HG03354 (cell line): Measurements from ENCODE around the gene WDR62.
"Not testable (repeated sequence)": the region's sequence is repeated elsewhere in the genome, so short reads cannot be mapped to it uniquely, and the experiment has no call there.

Source experiments
- ATAC-seq: cut with Tn5 transposase; IDR thresholded peaks from one replicate; pipeline ENCODE4 v1.9.1; 2021; ENCODE audit warnings: mild to moderate bottlenecking; ENCODE audit not compliant: unreplicated experiment, poor library complexity, severe bottlenecking

Gene WDR62

DNA sequence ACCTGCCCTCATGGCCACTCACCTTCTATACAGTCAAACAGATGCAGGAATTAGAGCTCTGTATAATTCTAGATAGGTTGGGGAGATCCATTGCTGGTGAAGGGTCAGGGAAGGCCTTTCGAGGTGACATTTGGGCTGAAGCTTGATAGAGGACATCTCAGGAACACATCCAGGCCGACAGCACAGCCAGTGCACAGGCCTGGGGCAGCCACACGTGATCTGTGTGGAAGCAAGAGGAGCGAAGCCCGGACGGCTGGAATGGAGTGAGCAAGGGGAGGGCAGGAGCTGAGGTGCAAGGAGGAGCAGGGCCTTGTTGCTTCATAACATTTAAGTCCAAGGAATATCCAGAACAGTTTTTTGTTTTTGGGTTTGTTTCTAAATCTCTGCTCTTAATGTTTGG lies 51.7 kb downstream of the WDR62 start:
- no peak for ATAC-seq

DNA sequence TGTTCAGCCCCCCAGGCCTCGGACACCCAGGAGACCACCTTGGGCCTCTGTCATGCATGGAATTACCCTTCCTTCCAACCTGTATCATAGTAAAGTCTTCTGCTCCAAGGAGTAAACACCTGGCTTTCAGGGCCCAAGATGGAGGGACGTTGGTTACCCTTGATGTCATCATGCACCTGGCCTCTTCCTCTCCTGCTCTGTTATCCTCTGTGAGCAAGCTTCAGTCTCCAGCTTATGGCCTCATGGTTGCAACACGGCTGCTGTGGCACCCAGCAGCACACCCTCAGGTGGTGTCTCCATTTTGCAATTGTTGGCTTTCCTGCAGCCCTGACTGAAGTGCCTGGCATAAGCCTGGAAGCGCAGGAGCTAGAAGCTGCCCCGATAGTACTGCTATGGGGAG lies 52.3 kb downstream of the WDR62 start:
- ATAC-seq = no peak

GRCh38 chr19:36108684-36109083 lies 54.0 kb downstream of the WDR62 start:
- ATAC-seq = no peak

DNA sequence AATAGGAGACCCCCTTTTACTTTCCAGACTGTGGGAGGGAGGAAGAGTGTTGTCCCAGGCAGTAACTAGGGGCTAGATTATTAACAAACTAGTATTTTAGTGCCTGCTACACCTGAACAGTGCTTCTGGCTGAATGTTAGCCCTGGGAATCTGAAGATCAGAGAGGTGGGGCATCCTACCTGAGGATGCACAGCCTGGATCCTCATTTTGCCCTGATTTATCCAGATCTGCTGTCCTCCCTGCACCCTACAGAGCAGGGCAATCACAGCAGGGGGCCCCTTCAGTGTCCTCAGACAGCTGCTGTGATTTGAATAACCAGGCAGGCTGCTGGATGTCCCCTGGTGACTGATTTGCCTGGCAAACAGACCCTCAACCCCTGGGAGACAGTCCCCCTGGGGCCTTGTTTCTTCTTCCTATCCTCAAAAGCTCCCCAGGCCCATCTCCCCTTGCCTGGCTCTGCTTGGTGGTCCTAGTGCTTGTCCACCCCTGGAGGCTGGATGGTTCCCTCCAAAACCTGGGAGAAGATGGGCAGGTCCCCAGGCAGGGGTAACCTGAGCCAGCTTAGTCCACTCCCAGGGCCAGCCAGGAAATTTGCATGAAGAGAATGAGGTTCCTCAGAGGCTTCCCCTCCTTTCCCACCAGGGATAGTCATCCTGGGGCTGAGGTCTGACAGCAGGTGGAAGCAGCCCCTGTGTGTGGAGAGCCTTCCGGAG lies 55.9 kb downstream of the WDR62 start, which contains the start of gene OVOL3:
OVOL3 (plus strand) TSS at position 657 of the 713 bp plus-strand sequence. CDS start 60 bp downstream, outside the sequence.
- ATAC-seq = no peak

DNA sequence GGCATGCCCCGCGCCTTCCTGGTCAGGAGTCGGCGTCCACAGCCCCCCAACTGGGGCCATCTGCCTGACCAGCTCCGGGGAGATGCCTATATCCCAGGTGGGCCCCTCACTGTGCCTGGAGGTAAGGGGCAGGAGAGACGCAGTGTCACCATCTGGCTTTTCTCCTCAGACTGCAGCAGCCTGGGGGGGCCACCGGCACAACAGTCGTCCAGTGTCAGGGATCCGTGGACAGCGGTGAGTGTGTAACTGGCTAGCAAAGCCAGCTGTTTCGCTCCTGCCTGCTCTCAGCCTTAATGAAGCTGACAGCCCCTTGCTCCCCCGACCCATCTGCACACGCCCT lies 56.5 kb downstream of the WDR62 start:
- no peak for ATAC-seq

GRCh38 chr19:36112678-36113077 lies 58.0 kb downstream of the WDR62 start:
- ATAC-seq = no peak

DNA sequence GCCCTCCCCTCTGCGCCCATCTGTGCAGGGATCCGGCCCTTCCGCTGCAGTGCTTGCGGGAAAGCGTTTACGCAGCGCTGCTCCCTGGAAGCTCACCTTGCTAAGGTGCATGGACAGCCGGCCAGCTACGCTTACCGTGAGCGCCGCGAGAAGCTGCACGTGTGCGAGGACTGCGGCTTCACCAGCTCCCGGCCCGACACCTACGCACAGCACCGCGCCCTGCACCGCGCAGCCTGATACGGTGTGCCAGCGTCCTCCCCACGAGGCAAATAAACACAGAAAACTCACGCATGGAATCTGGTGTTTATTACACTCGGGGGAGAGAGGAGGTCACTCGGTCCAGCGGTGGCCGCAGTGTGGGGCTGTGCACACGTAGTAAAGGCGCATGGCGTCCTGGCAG lies 58.7 kb downstream of the WDR62 start:
- ATAC-seq = no peak

- no peak for ATAC-seq
Observed at GRCh38 chr19:36113894-36114720, 59.4 kb downstream of the WDR62 start.

DNA sequence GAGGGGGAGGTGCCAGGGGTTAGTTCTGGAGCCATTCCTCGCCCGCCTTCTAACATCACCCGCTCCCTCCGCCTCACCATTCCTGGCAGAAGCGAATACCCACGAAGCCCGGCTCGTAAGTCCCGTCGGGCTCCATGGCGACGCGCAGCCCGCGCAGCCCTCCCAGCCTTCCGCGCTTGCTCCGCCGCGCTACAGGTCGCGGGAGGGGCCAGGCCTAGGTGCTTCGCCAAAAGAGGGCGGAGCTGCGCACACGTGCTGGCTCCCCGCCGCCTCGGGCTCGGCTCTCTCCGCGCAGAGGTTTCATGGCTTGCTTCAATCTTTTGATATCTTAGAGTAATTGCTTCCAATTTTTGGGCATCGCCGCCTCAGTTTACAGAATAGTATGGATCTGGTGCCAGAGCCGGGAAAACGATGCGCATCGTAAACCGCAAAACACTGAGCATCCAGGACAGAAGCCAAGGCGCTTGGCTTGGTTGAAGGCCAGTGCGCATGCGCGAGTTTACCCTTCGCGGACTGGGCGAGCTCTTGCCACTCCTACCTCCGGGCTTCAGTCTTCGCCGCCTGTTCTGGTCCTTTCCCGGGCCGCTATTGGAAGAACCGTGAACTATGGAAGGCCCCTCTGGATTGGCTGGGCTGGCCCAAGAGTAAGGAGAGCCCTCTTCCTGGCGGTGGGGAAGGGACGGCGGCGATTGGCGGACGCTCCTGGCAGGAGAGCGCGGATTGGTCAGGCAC lies 60.2 kb downstream of the WDR62 start, which contains the start of gene POLR2I:
POLR2I (minus strand) TSS at position 155 of the 732 bp plus-strand sequence; CDS start at position 136, 19 bp downstream.
- ATAC-seq = peak; percentile 82

GRCh38 chr19:36115453-36116343 lies 61.0 kb downstream of the WDR62 start, which contains the start of gene TBCB:
TBCB (plus strand) TSS chr19:36115468; CDS start chr19:36115561, 93 bp downstream.
- ATAC-seq = peak; percentile 31

DNA sequence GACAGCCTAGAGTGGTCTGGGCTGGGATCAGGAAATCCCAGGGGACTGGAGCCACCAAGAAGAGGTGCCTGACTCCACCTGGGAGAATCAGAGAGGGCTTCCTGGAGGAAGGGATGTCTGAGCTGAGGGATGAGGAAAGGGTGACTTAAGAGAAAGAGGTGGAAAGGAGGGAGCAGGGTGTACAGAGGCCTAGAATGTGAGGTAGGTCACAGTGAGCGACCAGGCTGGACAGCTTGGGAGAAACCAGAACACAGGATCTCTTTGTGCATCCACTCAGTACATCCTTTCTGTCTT lies 61.6 kb downstream of the WDR62 start:
- no peak for ATAC-seq

GRCh38 chr19:36120092-36120983 lies 65.6 kb downstream of the WDR62 start:
- ATAC-seq = no peak

GRCh38 chr19:36120984-36121358 lies 66.3 kb downstream of the WDR62 start:
- no peak for ATAC-seq

- no peak for ATAC-seq
Observed at GRCh38 chr19:36121486-36122124, 66.9 kb downstream of the WDR62 start.

GRCh38 chr19:36125557-36125956 lies 70.9 kb downstream of the WDR62 start:
- no peak for ATAC-seq

GRCh38 chr19:36128392-36128736 lies 73.7 kb downstream of the WDR62 start:
- peak; percentile 5 for ATAC-seq

GRCh38 chr19:36131221-36131620 lies 76.5 kb downstream of the WDR62 start:
- not testable (repeated sequence) for ATAC-seq

DNA sequence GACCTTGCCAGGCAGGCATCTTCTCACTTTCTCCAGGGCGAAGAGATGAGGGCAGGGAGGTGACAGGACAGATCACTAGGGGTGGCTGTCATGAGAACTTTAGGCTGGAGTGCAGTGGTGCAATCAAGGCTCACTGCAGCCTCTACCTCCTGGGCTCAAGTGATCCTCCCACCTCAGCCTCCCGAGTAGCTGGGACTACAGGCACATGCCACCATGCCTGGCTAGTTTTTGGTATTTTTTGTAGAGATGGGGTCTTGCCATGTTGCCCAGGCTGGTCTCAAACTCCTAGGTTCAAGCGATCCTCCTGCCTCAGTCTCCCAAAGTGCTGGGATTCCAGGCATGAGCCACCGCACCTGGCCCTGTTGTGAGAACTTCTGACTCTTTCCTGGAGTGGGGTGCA lies 80.2 kb downstream of the WDR62 start:
- not testable (repeated sequence) for ATAC-seq
